ENCODE data around the gene TM9SF3.

DNA sequence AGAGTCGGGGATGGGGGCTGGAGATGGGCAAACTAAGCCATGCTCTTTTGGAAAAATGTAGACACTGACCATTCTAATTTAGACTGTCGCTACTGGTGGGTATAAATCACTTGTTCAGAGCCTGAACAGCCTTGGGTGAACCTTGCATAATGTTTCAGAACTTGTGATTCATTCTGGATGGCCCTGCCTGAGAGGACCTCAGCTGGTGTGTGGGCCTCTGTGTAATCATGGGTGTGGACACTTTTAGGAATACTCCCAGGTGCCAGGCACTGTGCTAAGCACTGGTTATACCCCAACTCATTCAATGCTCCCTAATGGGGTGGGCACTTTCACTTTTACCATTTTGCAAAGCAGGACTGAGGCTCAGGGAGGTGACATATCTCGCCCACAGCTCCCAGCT is 26.8 kb upstream of the TM9SF3 start:
- TF ChIP-seq, protein P1, sequence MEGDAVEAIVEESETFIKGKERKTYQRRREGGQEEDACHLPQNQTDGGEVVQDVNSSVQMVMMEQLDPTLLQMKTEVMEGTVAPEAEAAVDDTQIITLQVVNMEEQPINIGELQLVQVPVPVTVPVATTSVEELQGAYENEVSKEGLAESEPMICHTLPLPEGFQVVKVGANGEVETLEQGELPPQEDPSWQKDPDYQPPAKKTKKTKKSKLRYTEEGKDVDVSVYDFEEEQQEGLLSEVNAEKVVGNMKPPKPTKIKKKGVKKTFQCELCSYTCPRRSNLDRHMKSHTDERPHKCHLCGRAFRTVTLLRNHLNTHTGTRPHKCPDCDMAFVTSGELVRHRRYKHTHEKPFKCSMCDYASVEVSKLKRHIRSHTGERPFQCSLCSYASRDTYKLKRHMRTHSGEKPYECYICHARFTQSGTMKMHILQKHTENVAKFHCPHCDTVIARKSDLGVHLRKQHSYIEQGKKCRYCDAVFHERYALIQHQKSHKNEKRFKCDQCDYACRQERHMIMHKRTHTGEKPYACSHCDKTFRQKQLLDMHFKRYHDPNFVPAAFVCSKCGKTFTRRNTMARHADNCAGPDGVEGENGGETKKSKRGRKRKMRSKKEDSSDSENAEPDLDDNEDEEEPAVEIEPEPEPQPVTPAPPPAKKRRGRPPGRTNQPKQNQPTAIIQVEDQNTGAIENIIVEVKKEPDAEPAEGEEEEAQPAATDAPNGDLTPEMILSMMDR (IDR thresholded peaks at IDR 0.05): no peak
- TF ChIP-seq POLR2A (IDR thresholded peaks at IDR 0.05) (no peak), POLR2AphosphoS5 (IDR thresholded peaks at IDR 0.05) (no peak), EP300 (IDR thresholded peaks at IDR 0.05) (no peak)
